ENCODE measurements around the gene NMUR1. TPM values are rescaled to one million over a fixed set of nuclear protein-coding genes. Genes with fewer than 3 reads are reported as not detected.

NMUR1 gene
- total RNA-seq, 4 donors from 2014 or later = 0.32 to 2.2 (median 0.55) TPM; not detected in 1

- no peak for DNase-seq
- H3K27ac ChIP-seq = no peak overlapping the region
- H3K36me3 ChIP-seq = no peaks in the 10 kb centered on the region
- TF ChIP-seq POLR2AphosphoS5 (IDR thresholded peaks at IDR 0.05) = no peak
- TF ChIP-seq POLR2A (IDR thresholded peaks at IDR 0.05) = no peak
- no peak for TF ChIP-seq EP300 (IDR thresholded peaks at IDR 0.05; ENCODE audit: low read depth)
- TF ChIP-seq CTCF (IDR thresholded peaks at IDR 0.05) = no peak
- 90 to 92% methylated on average over 4 to 9 of the region's 9 CpGs for whole genome bisulfite sequencing, 2 donors (ENCODE audit: low coverage in 1 of 2)
- peaks cover 0 to 6% (median 3%) of the 10 kb centered on the region in 4 donors for H3K4me1 ChIP-seq
- no peaks in the 10 kb centered on the region for H3K27me3 ChIP-seq
- no peaks in the 10 kb centered on the region for H3K9me3 ChIP-seq
- in situ Hi-C loops (cut with MboI; ENCODE audit: low pct_ligation_motif_present in 1 of 4, low pct_unique_long_range_greater_than_20kb in 1 of 4, low sequenced_read_pairs in 3 of 4) (no loop called here), intact Hi-C loops (cut with DNase I; ENCODE audit: low total_unique reads) (no loop called here)
- no peak overlapping the region for H3K4me3 ChIP-seq
Measured at GRCh38 chr2:231479455-231479854, 50.8 kb downstream of the NMUR1 start.

GRCh38 chr2:231476920-231477319 lies 53.3 kb downstream of the NMUR1 start:
- intact Hi-C loops (cut with DNase I; ENCODE audit: low total_unique reads) (no loop called here), in situ Hi-C loops (cut with MboI; ENCODE audit: low pct_ligation_motif_present in 1 of 4, low pct_unique_long_range_greater_than_20kb in 1 of 4, low sequenced_read_pairs in 3 of 4) (no loop called here)

GRCh38 chr2:231475965-231476364 lies 54.3 kb downstream of the NMUR1 start:
- Histone ChIP-seq H3K27ac (no peak overlapping the region), H3K9me3 (no peaks in the 10 kb centered on the region), H3K4me3 (no peak overlapping the region), H3K36me3 (no peaks in the 10 kb centered on the region), H3K27me3 (no peaks in the 10 kb centered on the region), H3K4me1 (no peaks in the 10 kb centered on the region)
- in situ Hi-C loops (cut with MboI; ENCODE audit: low pct_ligation_motif_present in 1 of 4, low pct_unique_long_range_greater_than_20kb in 1 of 4, low sequenced_read_pairs in 3 of 4) (no loop called here), intact Hi-C loops (cut with DNase I; ENCODE audit: low total_unique reads) (no loop called here)
- 46 to 52% methylated on average over 3 of the region's 3 CpGs for WGBS, 2 donors (ENCODE audit: low coverage in 1 of 2)
- DNase-seq = no peak
- TF ChIP-seq POLR2A (IDR thresholded peaks at IDR 0.05) (no peak), EP300 (IDR thresholded peaks at IDR 0.05; ENCODE audit: low read depth) (no peak), CTCF (IDR thresholded peaks at IDR 0.05) (no peak), POLR2AphosphoS5 (IDR thresholded peaks at IDR 0.05) (no peak)

More at GRCh38 chr2:231476920-231477319, 53.3 kb downstream of the NMUR1 start:
- H3K27me3 ChIP-seq = no peaks in the 10 kb centered on the region
- no peak for TF ChIP-seq EP300 (IDR thresholded peaks at IDR 0.05; ENCODE audit: low read depth)
- TF ChIP-seq CTCF (IDR thresholded peaks at IDR 0.05) = no peak
- no peak for TF ChIP-seq POLR2A (IDR thresholded peaks at IDR 0.05)
- TF ChIP-seq POLR2AphosphoS5 (IDR thresholded peaks at IDR 0.05) = no peak
- no peaks in the 10 kb centered on the region for H3K36me3 ChIP-seq
- H3K4me1 ChIP-seq = no peaks in the 10 kb centered on the region
- DNase-seq = no peak
- WGBS, 2 donors (ENCODE audit: low coverage in 1 of 2) = 73 to 83% methylated on average over 3 of the region's 3 CpGs
- H3K27ac ChIP-seq = no peak overlapping the region
- no peak overlapping the region for H3K4me3 ChIP-seq
- no peaks in the 10 kb centered on the region for H3K9me3 ChIP-seq

Small RNA genes lying within 50 kb of the gene (small RNA-seq; reads per million reads assigned to genes)
- gene RNU2-22P = 0 reads per million in 4 donors

Other genes starting within 250 kb of the NMUR1 start
- 100 to 1,000 TPM in 1 of 4 donors, 10 to 100 TPM in 3; 41.8 to 113 (median 55.2) TPM for gene B3GNT7, start 134.7 kb downstream of the NMUR1 start, total RNA-seq
- 100 to 1,000 TPM in 3 of 4 donors, 10 to 100 TPM in 1; 83.8 to 227 (median 133) TPM for gene NCL, start 66.0 kb downstream of the NMUR1 start, total RNA-seq
- not detected for gene TEX44, start 62.4 kb upstream of the NMUR1 start, total RNA-seq
- gene PTMA, start 178.1 kb upstream of the NMUR1 start, total RNA-seq = 1,000 to 10,000 TPM in 1 of 4 donors, 100 to 1,000 TPM in 3; 478 to 1,487 (median 685) TPM